ENCODE measurements around the gene NECAB2.

DNA sequence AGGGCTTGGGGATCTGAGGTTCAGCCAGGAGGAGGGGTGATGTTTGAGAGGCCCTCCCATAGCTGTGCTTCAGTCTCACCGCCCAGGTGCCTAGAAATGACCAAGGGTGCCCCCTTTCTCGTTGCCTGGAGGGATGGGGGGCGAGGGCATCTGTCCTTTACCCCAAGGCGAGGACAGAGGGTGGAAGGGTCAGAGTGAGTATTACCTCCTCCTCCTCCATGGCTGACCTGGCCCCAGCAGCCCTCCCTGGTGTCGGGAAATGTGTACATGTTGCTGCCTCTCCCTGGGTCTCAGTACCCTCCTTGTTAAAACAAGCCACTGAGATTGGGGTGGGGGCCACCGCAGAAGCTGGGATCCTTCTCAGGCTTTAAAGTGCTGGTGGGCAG lies 2.4 kb downstream of the NECAB2 start:
- TF ChIP-seq, protein P1, sequence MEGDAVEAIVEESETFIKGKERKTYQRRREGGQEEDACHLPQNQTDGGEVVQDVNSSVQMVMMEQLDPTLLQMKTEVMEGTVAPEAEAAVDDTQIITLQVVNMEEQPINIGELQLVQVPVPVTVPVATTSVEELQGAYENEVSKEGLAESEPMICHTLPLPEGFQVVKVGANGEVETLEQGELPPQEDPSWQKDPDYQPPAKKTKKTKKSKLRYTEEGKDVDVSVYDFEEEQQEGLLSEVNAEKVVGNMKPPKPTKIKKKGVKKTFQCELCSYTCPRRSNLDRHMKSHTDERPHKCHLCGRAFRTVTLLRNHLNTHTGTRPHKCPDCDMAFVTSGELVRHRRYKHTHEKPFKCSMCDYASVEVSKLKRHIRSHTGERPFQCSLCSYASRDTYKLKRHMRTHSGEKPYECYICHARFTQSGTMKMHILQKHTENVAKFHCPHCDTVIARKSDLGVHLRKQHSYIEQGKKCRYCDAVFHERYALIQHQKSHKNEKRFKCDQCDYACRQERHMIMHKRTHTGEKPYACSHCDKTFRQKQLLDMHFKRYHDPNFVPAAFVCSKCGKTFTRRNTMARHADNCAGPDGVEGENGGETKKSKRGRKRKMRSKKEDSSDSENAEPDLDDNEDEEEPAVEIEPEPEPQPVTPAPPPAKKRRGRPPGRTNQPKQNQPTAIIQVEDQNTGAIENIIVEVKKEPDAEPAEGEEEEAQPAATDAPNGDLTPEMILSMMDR (conservative IDR thresholded peaks at IDR 0.05; ENCODE audit: low read length): no peak
- TF ChIP-seq EZH2phosphoT487 (IDR thresholded peaks at IDR 0.05; ENCODE audit: borderline replicate concordance): no peak
